Measurements from ENCODE around the gene ANKZF1.

The ANKZF1 gene

DNA sequence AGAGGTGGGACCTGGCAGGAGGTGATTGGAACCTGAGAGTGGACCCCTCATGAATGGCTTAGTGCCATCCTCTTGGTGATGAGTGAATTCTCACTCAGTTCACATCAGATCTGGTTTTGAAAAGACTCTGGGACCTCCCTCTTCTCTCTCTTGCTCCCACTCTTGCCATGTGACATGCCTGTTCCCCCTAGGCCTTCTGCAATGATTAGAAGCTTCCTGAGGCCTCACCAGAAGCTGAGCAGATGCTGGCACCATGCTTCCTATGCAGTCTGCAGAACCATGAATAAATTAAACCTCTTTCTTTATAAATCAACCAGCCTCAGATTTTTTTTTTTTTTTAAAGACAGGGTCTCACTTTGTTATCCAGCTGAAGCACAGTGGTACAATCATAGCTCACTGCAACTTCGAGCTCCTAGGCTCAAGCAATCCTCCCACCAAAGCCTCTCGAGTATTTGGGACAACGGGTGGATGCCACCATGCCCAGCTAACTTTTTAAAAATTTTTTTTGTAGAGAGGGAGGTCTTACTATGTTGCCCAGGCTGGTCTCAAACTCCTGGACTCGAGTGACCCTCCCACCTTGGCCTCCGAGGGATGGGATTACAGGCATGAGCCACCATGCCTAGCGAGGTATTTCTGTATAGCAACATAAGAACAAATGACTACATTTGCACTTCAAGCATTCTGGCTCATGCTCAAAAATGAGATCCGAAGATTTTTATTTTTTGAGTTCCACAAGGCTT lies 25.0 kb upstream of the ANKZF1 start:
- no peak for DNase-seq (ENCODE audit: low read depth, low spot score)
- TF ChIP-seq, protein P1, sequence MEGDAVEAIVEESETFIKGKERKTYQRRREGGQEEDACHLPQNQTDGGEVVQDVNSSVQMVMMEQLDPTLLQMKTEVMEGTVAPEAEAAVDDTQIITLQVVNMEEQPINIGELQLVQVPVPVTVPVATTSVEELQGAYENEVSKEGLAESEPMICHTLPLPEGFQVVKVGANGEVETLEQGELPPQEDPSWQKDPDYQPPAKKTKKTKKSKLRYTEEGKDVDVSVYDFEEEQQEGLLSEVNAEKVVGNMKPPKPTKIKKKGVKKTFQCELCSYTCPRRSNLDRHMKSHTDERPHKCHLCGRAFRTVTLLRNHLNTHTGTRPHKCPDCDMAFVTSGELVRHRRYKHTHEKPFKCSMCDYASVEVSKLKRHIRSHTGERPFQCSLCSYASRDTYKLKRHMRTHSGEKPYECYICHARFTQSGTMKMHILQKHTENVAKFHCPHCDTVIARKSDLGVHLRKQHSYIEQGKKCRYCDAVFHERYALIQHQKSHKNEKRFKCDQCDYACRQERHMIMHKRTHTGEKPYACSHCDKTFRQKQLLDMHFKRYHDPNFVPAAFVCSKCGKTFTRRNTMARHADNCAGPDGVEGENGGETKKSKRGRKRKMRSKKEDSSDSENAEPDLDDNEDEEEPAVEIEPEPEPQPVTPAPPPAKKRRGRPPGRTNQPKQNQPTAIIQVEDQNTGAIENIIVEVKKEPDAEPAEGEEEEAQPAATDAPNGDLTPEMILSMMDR (IDR thresholded peaks at IDR 0.05; ENCODE audit: low read depth, low read length): no peak
- in situ Hi-C loops (cut with HindIII; ENCODE audit: low sequenced_read_pairs): no loop called here
- no peak overlapping the region for H3K4me3 ChIP-seq (ENCODE audit: low read depth, low read length)

DNA sequence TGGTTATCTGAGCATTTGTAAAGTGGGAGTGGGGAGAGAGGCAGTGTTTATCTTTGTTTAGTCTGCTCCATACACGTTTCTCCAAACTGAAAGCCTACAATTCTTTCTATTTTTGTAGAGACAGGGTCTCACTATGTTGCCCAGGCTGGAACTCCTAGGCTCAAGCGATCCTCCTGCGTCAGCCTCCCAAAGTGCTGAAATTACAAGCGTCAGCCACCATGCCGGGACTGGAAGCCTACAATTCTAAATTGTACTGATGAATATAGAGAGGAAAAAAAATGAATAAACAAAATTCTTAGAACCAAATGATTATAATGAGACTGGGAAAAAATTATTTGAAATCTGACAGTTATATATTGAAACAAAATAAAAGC lies 24.5 kb upstream of the ANKZF1 start:
- no peak overlapping the region for H3K4me3 ChIP-seq (ENCODE audit: low read depth, low read length)
- in situ Hi-C loops (cut with HindIII; ENCODE audit: low sequenced_read_pairs): no loop called here
- TF ChIP-seq, protein P1 (IDR thresholded peaks at IDR 0.05; ENCODE audit: low read depth, low read length): no peak
- no peak for DNase-seq (ENCODE audit: low read depth, low spot score)

DNA sequence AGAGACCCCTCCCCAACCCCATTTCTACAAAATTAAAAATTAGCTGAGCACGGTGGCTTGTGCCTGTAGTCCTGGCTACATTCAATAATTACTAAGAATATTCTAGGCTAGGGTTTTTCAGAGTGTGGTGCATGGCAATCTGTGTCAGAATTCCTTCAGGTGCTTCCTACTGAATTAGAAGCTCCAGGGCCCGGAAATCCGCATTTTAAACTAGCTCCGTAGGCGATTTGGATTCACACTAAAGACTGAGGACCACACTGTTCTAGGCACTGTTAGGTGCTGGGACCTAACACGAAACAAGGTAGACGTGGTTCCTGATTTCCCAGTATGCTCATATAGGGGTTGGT lies 23.7 kb upstream of the ANKZF1 start:
- peak overlapping the region; percentile 67 for H3K4me3 ChIP-seq (ENCODE audit: low read depth, low read length)
- DNase-seq (ENCODE audit: low read depth, low spot score): no peak
- in situ Hi-C loops (cut with HindIII; ENCODE audit: low sequenced_read_pairs): no loop called here
- TF ChIP-seq, protein P1 (IDR thresholded peaks at IDR 0.05; ENCODE audit: low read depth, low read length): no peak

DNA sequence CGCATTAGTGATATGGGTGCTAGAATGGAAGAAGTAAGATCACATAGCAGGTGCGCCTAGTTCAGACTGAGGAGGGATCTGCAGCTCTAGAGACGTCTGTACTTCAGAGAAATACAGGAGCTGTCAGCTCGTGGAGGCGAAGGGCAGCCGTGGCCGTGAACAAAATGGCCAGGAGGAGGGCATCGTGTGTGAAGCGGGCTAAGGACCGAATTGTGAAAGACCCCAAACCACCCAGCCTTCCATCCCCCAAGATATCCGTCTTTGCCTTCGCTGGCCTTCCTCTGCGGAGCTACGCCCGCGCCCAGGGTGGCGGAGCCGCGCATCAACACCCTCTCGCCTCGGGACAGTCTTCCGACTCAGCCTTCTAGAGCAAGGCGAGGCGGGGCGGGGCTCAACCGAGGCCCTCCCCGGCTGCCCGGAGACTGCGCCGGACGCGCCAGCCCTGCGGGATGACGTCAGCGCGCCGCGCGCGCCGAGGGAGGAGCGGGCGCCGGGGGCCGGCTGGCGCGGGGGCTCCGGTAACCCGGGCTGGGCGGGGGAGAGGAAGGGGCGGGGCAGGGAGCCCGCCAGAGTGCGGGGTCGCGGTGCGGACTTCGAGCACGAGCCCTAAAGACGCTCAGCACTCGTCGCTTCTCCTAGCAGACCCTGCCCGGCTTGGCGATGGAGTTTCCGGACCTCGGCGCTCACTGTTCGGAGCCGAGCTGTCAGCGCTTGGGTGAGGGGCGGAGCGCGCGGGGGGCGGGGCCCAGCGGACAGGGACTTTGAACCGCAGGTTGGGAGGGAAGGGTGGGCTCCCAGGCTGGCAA lies 23.1 kb upstream of the ANKZF1 start, which contains the start of gene ZFAND2B:
TSS of gene ZFAND2B (plus strand) at position 455 of the 806 bp plus-strand sequence. CDS start at position 661, 206 bp downstream.
- H3K4me3 ChIP-seq (ENCODE audit: low read depth, low read length): peak within 1 kb of the TSS; percentile 71
- TF ChIP-seq, protein P1 (IDR thresholded peaks at IDR 0.05; ENCODE audit: low read depth, low read length): no peak
- peak; percentile 94 for DNase-seq (ENCODE audit: low read depth, low spot score)
- in situ Hi-C loops (cut with HindIII; ENCODE audit: low sequenced_read_pairs): no loop called here

DNA sequence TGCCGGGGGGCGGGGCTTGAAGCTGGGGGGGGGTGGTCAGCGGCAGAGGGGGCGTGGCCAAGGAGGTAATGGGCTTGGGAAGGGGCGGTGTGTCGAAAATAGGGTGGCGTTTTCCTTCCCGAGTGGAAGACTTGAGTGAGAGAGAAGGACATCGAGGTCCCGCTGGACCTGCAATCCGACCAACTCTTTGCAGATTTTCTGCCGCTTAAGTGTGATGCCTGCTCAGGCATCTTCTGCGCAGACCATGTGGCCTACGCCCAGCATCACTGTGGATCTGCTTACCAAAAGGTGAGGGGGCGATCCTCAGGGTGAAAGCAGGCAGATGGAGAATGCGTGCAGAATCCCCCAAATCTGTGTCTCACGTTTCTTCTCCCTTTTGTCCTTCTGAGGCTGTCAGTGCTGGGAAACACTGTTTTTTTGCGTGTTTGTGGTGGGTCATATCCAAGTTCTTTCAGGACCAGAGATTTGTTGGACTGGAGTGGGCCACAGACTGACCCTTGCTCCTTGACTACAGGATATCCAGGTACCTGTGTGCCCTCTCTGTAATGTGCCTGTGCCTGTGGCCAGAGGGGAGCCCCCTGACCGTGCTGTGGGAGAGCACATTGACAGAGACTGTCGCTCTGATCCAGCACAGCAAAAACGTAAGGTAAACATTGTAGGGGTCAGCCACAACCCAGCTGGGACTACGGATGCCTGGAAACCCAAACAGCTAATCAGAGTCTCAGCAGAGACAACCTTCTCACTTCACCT lies 22.3 kb upstream of the ANKZF1 start:
- TF ChIP-seq, protein P1 (IDR thresholded peaks at IDR 0.05; ENCODE audit: low read depth, low read length): no peak
- DNase-seq (ENCODE audit: low read depth, low spot score): no peak
- in situ Hi-C loops (cut with HindIII; ENCODE audit: low sequenced_read_pairs): no loop called here
- peak overlapping the region; percentile 71 for H3K4me3 ChIP-seq (ENCODE audit: low read depth, low read length)

Data from astrocyte of the spinal cord (primary cell).